ENCODE data around the gene SNAP29.

SNAP29 gene

DNA sequence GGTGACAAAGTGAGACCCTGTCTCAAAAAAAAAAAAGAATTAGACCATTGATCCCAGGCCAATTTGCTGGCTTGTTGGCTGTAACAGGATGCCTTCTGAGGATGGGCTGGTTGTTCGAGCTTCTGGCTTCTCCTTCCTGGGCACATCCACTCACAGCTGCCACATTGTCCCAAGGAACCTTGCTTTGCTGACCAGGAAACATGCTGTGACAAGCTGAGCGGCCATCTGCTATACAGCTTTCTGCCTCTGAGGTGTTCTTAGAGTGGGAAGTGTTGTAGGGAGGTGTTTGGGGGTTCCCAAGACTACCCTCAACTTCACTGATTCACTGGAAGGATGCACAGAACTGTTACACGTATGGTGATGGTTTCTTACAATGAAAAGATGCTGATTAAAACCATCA lies 6.5 kb downstream of the SNAP29 start:
- no peak for ATAC-seq
- TF ChIP-seq ZNF70 (CRISPR knock-in tag; IDR thresholded peaks at IDR 0.05) (no peak), SNAI2 (CRISPR knock-in tag; IDR thresholded peaks at IDR 0.05) (no peak), ISL1 (CRISPR knock-in tag; IDR thresholded peaks at IDR 0.05) (no peak)

DNA sequence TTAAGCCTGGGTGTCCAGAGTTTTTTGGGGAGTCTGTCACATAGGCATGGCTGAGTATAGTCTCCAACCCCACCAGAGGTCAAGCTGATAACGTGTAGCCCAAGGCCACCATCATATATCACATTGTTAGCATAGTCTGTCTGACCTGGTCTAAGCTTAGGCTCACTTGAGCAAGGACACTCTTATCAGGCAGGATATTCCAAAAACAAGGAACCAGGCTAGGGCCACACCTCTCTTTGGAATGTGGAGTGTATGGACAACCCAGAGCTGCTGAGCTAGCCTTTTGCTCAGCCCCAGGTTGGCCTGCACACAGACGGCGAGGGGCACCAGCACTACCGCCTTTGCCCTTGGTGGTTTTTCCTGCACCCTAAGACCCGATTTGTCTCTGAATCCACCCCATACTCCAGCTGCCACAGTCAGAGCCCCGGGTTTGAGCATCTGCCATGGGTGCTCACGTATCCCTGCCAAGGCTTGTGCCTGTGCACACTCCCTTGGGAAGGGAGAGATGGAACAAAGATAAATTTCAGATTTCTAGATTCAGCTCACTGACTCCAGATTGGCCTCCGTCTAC lies 7.2 kb downstream of the SNAP29 start:
- no peak for ATAC-seq
- TF ChIP-seq, protein P1, sequence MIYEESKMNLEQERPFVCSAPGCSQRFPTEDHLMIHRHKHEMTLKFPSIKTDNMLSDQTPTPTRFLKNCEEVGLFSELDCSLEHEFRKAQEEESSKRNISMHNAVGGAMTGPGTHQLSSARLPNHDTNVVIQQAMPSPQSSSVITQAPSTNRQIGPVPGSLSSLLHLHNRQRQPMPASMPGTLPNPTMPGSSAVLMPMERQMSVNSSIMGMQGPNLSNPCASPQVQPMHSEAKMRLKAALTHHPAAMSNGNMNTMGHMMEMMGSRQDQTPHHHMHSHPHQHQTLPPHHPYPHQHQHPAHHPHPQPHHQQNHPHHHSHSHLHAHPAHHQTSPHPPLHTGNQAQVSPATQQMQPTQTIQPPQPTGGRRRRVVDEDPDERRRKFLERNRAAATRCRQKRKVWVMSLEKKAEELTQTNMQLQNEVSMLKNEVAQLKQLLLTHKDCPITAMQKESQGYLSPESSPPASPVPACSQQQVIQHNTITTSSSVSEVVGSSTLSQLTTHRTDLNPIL (CRISPR knock-in tag; IDR thresholded peaks at IDR 0.05; ENCODE audit: low read depth) = no peak
- no peak for TF ChIP-seq TCF4 (CRISPR knock-in tag; IDR thresholded peaks at IDR 0.05; ENCODE audit: borderline replicate concordance)
- no peak for TF ChIP-seq ZC3H10 (CRISPR knock-in tag; IDR thresholded peaks at IDR 0.05)
- TF ChIP-seq PPARA (CRISPR knock-in tag; IDR thresholded peaks at IDR 0.05; ENCODE audit: borderline replicate concordance) = no peak
- no peak for TF ChIP-seq RARB (CRISPR knock-in tag; IDR thresholded peaks at IDR 0.05)

DNA sequence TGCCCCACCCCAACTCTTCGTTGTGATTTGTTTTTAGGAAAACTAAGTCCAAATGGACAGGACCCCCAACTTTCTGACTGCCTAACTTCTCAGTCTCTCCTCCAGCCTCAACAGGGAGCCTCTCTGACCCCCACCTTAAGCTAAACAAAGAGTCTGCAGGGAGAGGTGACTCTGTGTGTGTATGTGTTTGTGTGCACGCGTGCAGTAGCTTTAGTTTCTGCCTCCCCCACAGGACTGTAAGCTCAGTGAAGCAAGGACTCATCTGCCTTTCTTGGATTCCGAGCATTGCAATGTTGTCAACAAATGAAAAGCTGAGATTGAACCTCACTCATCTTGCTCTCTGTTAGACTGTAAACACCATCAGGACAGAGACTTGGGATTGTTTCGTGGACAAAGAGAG lies 7.9 kb downstream of the SNAP29 start:
- TF ChIP-seq ZC3H10 (CRISPR knock-in tag; IDR thresholded peaks at IDR 0.05) = no peak
- TF ChIP-seq CSDC2 (CRISPR knock-in tag; IDR thresholded peaks at IDR 0.05) = no peak
- no peak for TF ChIP-seq RARB (CRISPR knock-in tag; IDR thresholded peaks at IDR 0.05)
- no peak for TF ChIP-seq ARNTL (CRISPR knock-in tag; IDR thresholded peaks at IDR 0.05; ENCODE audit: borderline replicate concordance, low read depth)
- no peak for TF ChIP-seq ZNF70 (CRISPR knock-in tag; IDR thresholded peaks at IDR 0.05)
- TF ChIP-seq SNAI2 (CRISPR knock-in tag; IDR thresholded peaks at IDR 0.05) = no peak
- TF ChIP-seq, protein P2, sequence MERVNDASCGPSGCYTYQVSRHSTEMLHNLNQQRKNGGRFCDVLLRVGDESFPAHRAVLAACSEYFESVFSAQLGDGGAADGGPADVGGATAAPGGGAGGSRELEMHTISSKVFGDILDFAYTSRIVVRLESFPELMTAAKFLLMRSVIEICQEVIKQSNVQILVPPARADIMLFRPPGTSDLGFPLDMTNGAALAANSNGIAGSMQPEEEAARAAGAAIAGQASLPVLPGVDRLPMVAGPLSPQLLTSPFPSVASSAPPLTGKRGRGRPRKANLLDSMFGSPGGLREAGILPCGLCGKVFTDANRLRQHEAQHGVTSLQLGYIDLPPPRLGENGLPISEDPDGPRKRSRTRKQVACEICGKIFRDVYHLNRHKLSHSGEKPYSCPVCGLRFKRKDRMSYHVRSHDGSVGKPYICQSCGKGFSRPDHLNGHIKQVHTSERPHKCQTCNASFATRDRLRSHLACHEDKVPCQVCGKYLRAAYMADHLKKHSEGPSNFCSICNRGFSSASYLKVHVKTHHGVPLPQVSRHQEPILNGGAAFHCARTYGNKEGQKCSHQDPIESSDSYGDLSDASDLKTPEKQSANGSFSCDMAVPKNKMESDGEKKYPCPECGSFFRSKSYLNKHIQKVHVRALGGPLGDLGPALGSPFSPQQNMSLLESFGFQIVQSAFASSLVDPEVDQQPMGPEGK (CRISPR knock-in tag; IDR thresholded peaks at IDR 0.05; ENCODE audit: borderline replicate concordance) = no peak
- TF ChIP-seq TCF4 (CRISPR knock-in tag; IDR thresholded peaks at IDR 0.05; ENCODE audit: borderline replicate concordance) = no peak
- no peak for TF ChIP-seq ESRRG (CRISPR knock-in tag; IDR thresholded peaks at IDR 0.05)
- TF ChIP-seq, protein P3, sequence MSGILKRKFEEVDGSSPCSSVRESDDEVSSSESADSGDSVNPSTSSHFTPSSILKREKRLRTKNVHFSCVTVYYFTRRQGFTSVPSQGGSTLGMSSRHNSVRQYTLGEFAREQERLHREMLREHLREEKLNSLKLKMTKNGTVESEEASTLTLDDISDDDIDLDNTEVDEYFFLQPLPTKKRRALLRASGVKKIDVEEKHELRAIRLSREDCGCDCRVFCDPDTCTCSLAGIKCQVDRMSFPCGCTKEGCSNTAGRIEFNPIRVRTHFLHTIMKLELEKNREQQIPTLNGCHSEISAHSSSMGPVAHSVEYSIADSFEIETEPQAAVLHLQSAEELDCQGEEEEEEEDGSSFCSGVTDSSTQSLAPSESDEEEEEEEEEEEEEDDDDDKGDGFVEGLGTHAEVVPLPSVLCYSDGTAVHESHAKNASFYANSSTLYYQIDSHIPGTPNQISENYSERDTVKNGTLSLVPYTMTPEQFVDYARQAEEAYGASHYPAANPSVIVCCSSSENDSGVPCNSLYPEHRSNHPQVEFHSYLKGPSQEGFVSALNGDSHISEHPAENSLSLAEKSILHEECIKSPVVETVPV (CRISPR knock-in tag; IDR thresholded peaks at IDR 0.05) = no peak
- TF ChIP-seq GLIS3 (CRISPR knock-in tag; IDR thresholded peaks at IDR 0.05) = no peak
- TF ChIP-seq TOX (CRISPR knock-in tag; IDR thresholded peaks at IDR 0.05; ENCODE audit: borderline replicate concordance) = no peak
- TF ChIP-seq, protein P4, sequence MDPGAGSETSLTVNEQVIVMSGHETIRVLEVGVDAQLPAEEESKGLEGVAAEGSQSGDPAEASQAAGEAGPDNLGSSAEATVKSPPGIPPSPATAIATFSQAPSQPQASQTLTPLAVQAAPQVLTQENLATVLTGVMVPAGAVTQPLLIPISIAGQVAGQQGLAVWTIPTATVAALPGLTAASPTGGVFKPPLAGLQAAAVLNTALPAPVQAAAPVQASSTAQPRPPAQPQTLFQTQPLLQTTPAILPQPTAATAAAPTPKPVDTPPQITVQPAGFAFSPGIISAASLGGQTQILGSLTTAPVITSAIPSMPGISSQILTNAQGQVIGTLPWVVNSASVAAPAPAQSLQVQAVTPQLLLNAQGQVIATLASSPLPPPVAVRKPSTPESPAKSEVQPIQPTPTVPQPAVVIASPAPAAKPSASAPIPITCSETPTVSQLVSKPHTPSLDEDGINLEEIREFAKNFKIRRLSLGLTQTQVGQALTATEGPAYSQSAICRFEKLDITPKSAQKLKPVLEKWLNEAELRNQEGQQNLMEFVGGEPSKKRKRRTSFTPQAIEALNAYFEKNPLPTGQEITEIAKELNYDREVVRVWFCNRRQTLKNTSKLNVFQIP (CRISPR knock-in tag; IDR thresholded peaks at IDR 0.05; ENCODE audit: borderline replicate concordance, low read depth) = no peak
- no peak for TF ChIP-seq ZNF8 (CRISPR knock-in tag; IDR thresholded peaks at IDR 0.05)
- TF ChIP-seq ISL1 (CRISPR knock-in tag; IDR thresholded peaks at IDR 0.05) = no peak
- TF ChIP-seq ZFP30 (CRISPR knock-in tag; IDR thresholded peaks at IDR 0.05) = no peak
- no peak for ATAC-seq

DNA sequence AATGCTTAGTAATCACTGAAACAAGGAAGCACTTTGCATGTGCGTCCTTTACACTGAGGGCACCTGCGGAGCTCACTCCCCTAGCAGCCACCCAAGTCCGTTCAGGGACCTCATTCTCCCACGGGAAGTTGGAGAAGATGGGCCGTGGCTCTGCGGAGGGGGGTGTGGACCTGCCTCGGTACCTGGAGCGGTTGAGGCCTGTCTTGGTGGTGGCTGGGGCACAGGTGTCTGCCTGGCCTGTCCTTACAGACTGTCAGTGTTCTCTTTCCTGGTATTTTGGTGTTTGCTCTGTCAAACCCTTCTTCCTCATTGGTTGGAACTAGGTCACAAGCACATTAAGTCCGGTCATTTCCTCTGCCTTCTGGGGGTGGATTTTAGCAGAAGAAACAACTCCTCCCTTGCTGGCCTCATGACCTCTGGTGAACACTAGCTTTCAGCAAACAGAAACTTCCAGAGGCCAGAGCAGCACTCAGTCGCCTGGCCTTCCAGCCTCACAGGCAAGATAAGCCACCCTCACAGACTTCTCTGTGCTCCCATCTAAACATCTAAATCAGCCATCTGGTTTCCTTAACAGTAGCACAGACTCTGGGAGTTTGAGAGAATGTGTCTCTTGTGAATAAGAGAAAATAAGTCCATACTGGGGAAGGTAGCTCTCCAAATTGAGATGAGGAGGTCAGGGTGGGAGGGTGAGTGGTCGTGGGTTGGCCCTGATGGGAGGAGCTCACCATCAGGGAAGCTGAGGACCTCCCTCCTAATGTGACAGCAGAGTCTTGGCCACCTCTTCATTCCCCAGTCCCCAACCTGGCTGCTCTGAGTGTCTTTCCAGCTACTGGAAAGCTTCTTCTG lies 8.6 kb downstream of the SNAP29 start:
- peak; percentile 53; the same call in 2 of the 3 replicates for ATAC-seq
- peak; percentile 59; the same call in 1 of the 2 replicates for TF ChIP-seq PPARA (CRISPR knock-in tag; IDR thresholded peaks at IDR 0.05; ENCODE audit: borderline replicate concordance)
- TF ChIP-seq GLIS3 (CRISPR knock-in tag; IDR thresholded peaks at IDR 0.05) = no peak
- TF ChIP-seq, protein P2 (CRISPR knock-in tag; IDR thresholded peaks at IDR 0.05; ENCODE audit: borderline replicate concordance) = no peak
- peak; percentile 53; the same call in 1 of the 2 replicates for TF ChIP-seq TCF4 (CRISPR knock-in tag; IDR thresholded peaks at IDR 0.05; ENCODE audit: borderline replicate concordance)
- no peak for TF ChIP-seq TOX (CRISPR knock-in tag; IDR thresholded peaks at IDR 0.05; ENCODE audit: borderline replicate concordance)
- TF ChIP-seq ZFP3 (CRISPR knock-in tag; IDR thresholded peaks at IDR 0.05) = no peak
- TF ChIP-seq, protein P5, sequence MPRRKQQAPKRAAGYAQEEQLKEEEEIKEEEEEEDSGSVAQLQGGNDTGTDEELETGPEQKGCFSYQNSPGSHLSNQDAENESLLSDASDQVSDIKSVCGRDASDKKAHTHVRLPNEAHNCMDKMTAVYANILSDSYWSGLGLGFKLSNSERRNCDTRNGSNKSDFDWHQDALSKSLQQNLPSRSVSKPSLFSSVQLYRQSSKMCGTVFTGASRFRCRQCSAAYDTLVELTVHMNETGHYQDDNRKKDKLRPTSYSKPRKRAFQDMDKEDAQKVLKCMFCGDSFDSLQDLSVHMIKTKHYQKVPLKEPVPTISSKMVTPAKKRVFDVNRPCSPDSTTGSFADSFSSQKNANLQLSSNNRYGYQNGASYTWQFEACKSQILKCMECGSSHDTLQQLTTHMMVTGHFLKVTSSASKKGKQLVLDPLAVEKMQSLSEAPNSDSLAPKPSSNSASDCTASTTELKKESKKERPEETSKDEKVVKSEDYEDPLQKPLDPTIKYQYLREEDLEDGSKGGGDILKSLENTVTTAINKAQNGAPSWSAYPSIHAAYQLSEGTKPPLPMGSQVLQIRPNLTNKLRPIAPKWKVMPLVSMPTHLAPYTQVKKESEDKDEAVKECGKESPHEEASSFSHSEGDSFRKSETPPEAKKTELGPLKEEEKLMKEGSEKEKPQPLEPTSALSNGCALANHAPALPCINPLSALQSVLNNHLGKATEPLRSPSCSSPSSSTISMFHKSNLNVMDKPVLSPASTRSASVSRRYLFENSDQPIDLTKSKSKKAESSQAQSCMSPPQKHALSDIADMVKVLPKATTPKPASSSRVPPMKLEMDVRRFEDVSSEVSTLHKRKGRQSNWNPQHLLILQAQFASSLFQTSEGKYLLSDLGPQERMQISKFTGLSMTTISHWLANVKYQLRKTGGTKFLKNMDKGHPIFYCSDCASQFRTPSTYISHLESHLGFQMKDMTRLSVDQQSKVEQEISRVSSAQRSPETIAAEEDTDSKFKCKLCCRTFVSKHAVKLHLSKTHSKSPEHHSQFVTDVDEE (CRISPR knock-in tag; IDR thresholded peaks at IDR 0.05) = no peak
- no peak for TF ChIP-seq SNAI2 (CRISPR knock-in tag; IDR thresholded peaks at IDR 0.05)
- TF ChIP-seq ZC3H10 (CRISPR knock-in tag; IDR thresholded peaks at IDR 0.05) = no peak
- TF ChIP-seq, protein P4 (CRISPR knock-in tag; IDR thresholded peaks at IDR 0.05; ENCODE audit: borderline replicate concordance, low read depth) = no peak
- TF ChIP-seq ZNF70 (CRISPR knock-in tag; IDR thresholded peaks at IDR 0.05) = no peak
